K562 (cell line): ENCODE measurements around the gene IL1RN. TPM values are rescaled to one million over a fixed set of nuclear protein-coding genes. Genes with fewer than 3 reads are reported as not detected.
A peak's percentile ranks its signal among the peaks of the same experiment; 100 is the strongest.

ENCODE experiments used
- ATAC-seq: fragments of 200-7000 bp; cut with Tn5 transposase; 3 replicates; pipeline ENCODE4 v1.9.1; 2020; ENCODE audit warnings: moderate library complexity
- BruUV-seq: library from RNA; stranded (reverse); fragments of 400-500 nt; replicated peaks from 2 replicates; lab custom pipeline; 2021; lab: Mats Ljungman, UMichigan
- CTCF ChIA-PET: fragments of 300-600 bp; formaldehyde crosslinking; extraction: SDS; loops from one replicate; lab custom pipeline; 2021; ENCODE audit warnings: low intra/inter-chr PET ratio; lab: Yijun Ruan, JAX
- POLR2A ChIA-PET: fragments of 300-600, 350-650 bp; sonication (Branson Sonifier 250); formaldehyde crosslinking; extraction: SDS; loops from one replicate; lab custom pipeline; 2021; ENCODE audit warnings: antibody characterized with exemption, inconsistent platforms; lab: Yijun Ruan, JAX
- DNase-seq, 4 experiments: peaks; one replicate each; pipeline versions ENCODE4 v3.0.0 to v3.0.0-alpha.2; 2011 to 2018; ENCODE audit warnings: low spot score in 3 of 4, mixed read lengths in 3 of 4; ENCODE audit errors: extremely low read depth in 1 of 4
- FAIRE-seq: peaks from 2 replicates; lab custom pipeline; 2011; peaks lifted over from hg19 to GRCh38; lab: Jason Lieb, UNC
- H2AFZ ChIP-seq: 2 replicates; pipeline ENCODE4 v1.6.0; 2011; ENCODE audit warnings: low read depth, low read length, control low read depth, inconsistent platforms
- H3K27ac ChIP-seq: fragments of 200-600 bp; 3 replicates; pipeline ENCODE4 v1.8.0; 2011; ENCODE audit warnings: low read depth, mild to moderate bottlenecking, control low read depth, inconsistent platforms, low read length, moderate library complexity, mixed read lengths; ENCODE audit errors: extremely low read depth
- H3K27me3 ChIP-seq, 2 experiments: fragments of 300-600 bp in 1 of 2; 2 replicates in 1 of 2; 3 replicates in 1 of 2; pipeline versions ENCODE4 v1.6.0 to v1.8.0; 2011; ENCODE audit warnings: inconsistent platforms in 2 of 2, low read length in 2 of 2, mild to moderate bottlenecking in 1 of 2, mixed read lengths in 1 of 2, moderate library complexity in 1 of 2; ENCODE audit not compliant: control insufficient read depth in 2 of 2, insufficient read depth in 2 of 2
- H3K36me3 ChIP-seq: fragments of 300-600 bp; 3 replicates; pipeline ENCODE4 v1.8.0; 2011; ENCODE audit warnings: mild to moderate bottlenecking, low read length, inconsistent platforms; ENCODE audit not compliant: control insufficient read depth, insufficient read depth
- H3K4me1 ChIP-seq, 2 experiments: fragments of 200-600 bp in 1 of 2; replicated peaks in 1 of 2; 2 replicates in 1 of 2; 3 replicates in 1 of 2; pipeline versions ENCODE4 v1.5.1 to v1.8.0; 2011; ENCODE audit warnings: inconsistent platforms in 2 of 2, low read length in 2 of 2, mild to moderate bottlenecking in 1 of 2, mixed read lengths in 1 of 2, moderate library complexity in 1 of 2; ENCODE audit not compliant: control insufficient read depth in 2 of 2, insufficient read depth in 2 of 2
- H3K4me2 ChIP-seq: 2 replicates; pipeline ENCODE4 v1.6.1; 2011; ENCODE audit warnings: low read length, control low read depth, inconsistent platforms, mixed read lengths; ENCODE audit not compliant: insufficient read depth
- H3K4me3 ChIP-seq: fragments of 200-600 bp; sonication (generic), shearing (Covaris generic); 2 replicates; pipeline ENCODE4 v1.5.1; 2016; ENCODE audit warnings: control low read depth, inconsistent platforms
- H3K79me2 ChIP-seq: fragments of 200-600 bp; 3 replicates; pipeline ENCODE4 v1.8.0; 2011; ENCODE audit warnings: low read length, inconsistent platforms; ENCODE audit not compliant: control insufficient read depth, insufficient read depth
- H3K9ac ChIP-seq, 2 experiments: 2 replicates each; pipeline versions ENCODE4 v1.6.0 to v1.6.1; 2011; ENCODE audit warnings: low read depth in 2 of 2, low read length in 2 of 2, control low read depth in 1 of 2, inconsistent platforms in 1 of 2, mild to moderate bottlenecking in 1 of 2, mixed read lengths in 1 of 2; ENCODE audit not compliant: insufficient read depth in 1 of 2
- H3K9me1 ChIP-seq: one replicate; pipeline ENCODE4 v1.6.0; 2011; ENCODE audit warnings: inconsistent platforms, mild to moderate bottlenecking, low read length, moderate library complexity; ENCODE audit not compliant: control insufficient read depth, insufficient read depth
- H3K9me3 ChIP-seq: replicated peaks from 2 replicates; pipeline ENCODE4 v1.5.1; 2011; ENCODE audit warnings: low read depth, low read length, inconsistent platforms; ENCODE audit not compliant: control insufficient read depth, insufficient read depth
- H4K20me1 ChIP-seq: replicated peaks from 2 replicates; pipeline ENCODE4 v1.6.1; 2011; ENCODE audit warnings: low read length, inconsistent platforms, mixed read lengths; ENCODE audit not compliant: control insufficient read depth, insufficient read depth
- ATF1 ChIP-seq, 2 experiments: fragments of 450-650 bp in 1 of 2; IDR thresholded peaks; 2 replicates each; pipeline ENCODE4 v1.6.1; 2016; ENCODE audit warnings: missing compliant biosample characterization in 1 of 2, missing genetic modification characterization in 1 of 2
- HDGF ChIP-seq: fragments of 450-650 bp; IDR thresholded peaks from 2 replicates; pipeline ENCODE4 v1.6.1; 2016
- JUND ChIP-seq, 2 experiments: IDR thresholded peaks; 2 replicates in 1 of 2; 3 replicates in 1 of 2; pipeline ENCODE4 v1.6.1; 2011; ENCODE audit warnings: borderline replicate concordance in 2 of 2, low read depth in 2 of 2, low read length in 2 of 2, improper control_type of control experiment in 1 of 2, missing biosample characterization in 1 of 2, missing genetic modification characterization in 1 of 2, missing genetic modification reagents in 1 of 2
- MAZ ChIP-seq, 2 experiments: fragments of 450-650 bp in 1 of 2; sonication (generic) in 1 of 2; formaldehyde crosslinking; IDR thresholded peaks in 1 of 2; conservative IDR thresholded peaks in 1 of 2; 2 replicates each; pipeline versions ENCODE4 v1.4.0 to v1.5.0; 2020; ENCODE audit warnings: mild to moderate bottlenecking in 1 of 2, missing genetic modification reagents in 1 of 2
- SMARCE1 ChIP-seq: fragments of 450-650 bp; IDR thresholded peaks from 2 replicates; pipeline ENCODE4 v1.7.1; 2016; ENCODE audit warnings: mild to moderate bottlenecking
- SMC3 ChIP-seq: conservative IDR thresholded peaks from 2 replicates; pipeline ENCODE4 v1.6.1; 2011; ENCODE audit warnings: low read depth, low read length, improper control_type of control experiment; ENCODE audit not compliant: insufficient read depth
- SRSF1 ChIP-seq: fragments of 200-400 bp; formaldehyde crosslinking; IDR thresholded peaks from 2 replicates; pipeline ENCODE4 v1.6.1; 2017; ENCODE audit warnings: mild to moderate bottlenecking, low read depth, low read length, moderate library complexity
- WGBS: fragments of 100-300 bp; shearing (Covaris generic); methylation state at CpG from one replicate; pipeline ENCODE4 v1.1.6; 2016; ENCODE audit warnings: low coverage, mixed read lengths; ENCODE audit not compliant: insufficient coverage; ENCODE audit errors: missing lambda C conversion rate; 5-methylcytosine and 5-hydroxymethylcytosine counted together
- in situ Hi-C: fragments of 300-500 bp; cut with MboI; formaldehyde crosslinking; loops from 4 replicates; pipeline ENCODE4 v1.15.0; 2018; ENCODE audit warnings: inconsistent platforms, mixed read lengths
- intact Hi-C: fragments of 100-400 bp; cut with micrococcal nuclease; formaldehyde crosslinking; loops from 2 replicates; pipeline ENCODE4 v1.14.2; 2022
- polyA plus RNA-seq, 8 experiments: library from polyadenylated mRNA; depleted of rRNA in 4 of 8; stranded (reverse) in 5 of 8; unstranded in 3 of 8; fragments of >200 nt; fragmentation: Nextera tagmentation in 2 of 8; fragmentation: Illumina TruSeq in 1 of 8; extraction: Ambion mirVana in 2 of 8; extraction: Trizol in 1 of 8; gene quantifications; 2 replicates each; pipeline versions ENCODE4 v1.2.1 to v1.2.3, GENCODE V29; 2011 to 2014; ENCODE audit warnings: inconsistent platforms in 1 of 8, missing spikeins in 1 of 8
- total RNA-seq, 7 experiments: library from RNA; depleted of rRNA in 6 of 7; stranded (reverse); fragments of >200 nt in 6 of 7; fragmentation: Illumina TruSeq in 2 of 7; extraction: Trizol in 2 of 7; gene quantifications; 2 replicates each; pipeline versions ENCODE4 v1.2.1 to v1.2.3, GENCODE V29; 2011 to 2021; ENCODE audit warnings: low replicate concordance in 1 of 7
- TF ChIP-seq, protein P1 (sequence below), 3 experiments: IDR thresholded peaks in 2 of 3; conservative IDR thresholded peaks in 1 of 3; 2 replicates each; pipeline ENCODE4 v1.5.1; 2011 to 2012; ENCODE audit warnings: low read length in 3 of 3, mild to moderate bottlenecking in 3 of 3, control low read depth in 2 of 3, improper control_type of control experiment in 1 of 3, inconsistent platforms in 1 of 3, low read depth in 1 of 3, mixed read lengths in 1 of 3, moderate library complexity in 1 of 3; ENCODE audit not compliant: insufficient read depth in 2 of 3
- TF ChIP-seq, protein P2 (sequence below): fragments of 450-650 bp; formaldehyde crosslinking; IDR thresholded peaks from 2 replicates; pipeline ENCODE4 v1.4.0; 2020; ENCODE audit warnings: mild to moderate bottlenecking, moderate library complexity

The IL1RN gene
- total and polyA plus RNA-seq, 9 of the 15 experiments (the other 6 are each of a cell fraction or from before 2014, with no cell fraction given), result 0.13 TPM; not detected in 8

DNA sequence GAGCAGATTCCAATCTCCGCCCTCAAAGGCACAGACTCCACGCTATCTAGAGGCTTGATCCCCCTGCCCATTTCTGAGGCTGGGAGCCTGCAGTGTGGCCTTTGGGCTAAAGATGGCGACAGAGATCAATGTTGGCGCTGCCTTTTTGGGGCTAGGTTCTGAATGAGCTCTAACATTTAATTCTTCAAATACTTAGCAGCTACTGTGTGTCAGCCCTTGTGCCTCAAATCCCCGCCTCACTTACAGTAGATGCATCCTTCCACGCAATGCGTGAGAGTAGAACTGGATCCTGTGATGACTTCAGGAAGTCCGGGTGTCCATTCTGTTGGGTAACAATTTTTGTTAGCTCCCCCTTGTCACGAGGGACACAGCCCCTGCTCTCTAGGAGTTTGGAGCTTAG is 47.3 kb upstream of the IL1RN start:
- Histone ChIP-seq H3K4me3 (no peak overlapping the region), H3K4me2 (no peak overlapping the region), H4K20me1 (no peaks in the 10 kb centered on the region; the same call in 1 of the 2 replicates), H3K27me3 (peaks cover 2 to 14% of the 10 kb centered on the region in 2 experiments; a peak in 4 of 5 replicates), H2AFZ (no peak overlapping the region), H3K9me1 (no peaks in the 10 kb centered on the region), H3K36me3 (no peaks in the 10 kb centered on the region), H3K9me3 (no peaks in the 10 kb centered on the region), H3K27ac (no peak overlapping the region), H3K79me2 (no peaks in the 10 kb centered on the region), H3K4me1 (no peaks in the 10 kb centered on the region), H3K9ac (no peak overlapping the region)
- DNase-seq, result peak; percentile 60 to 64 (median 62)
- FAIRE-seq, result peak; percentile 97
- in situ Hi-C loops, result no loop called here
- WGBS, result 3% methylated on average over 9 of the region's 9 CpGs
- CTCF ChIA-PET, result interaction anchor here (0.7 to 2.4 kb wide), 6 partner anchors 12 to 310 kb away, joined by 3 to 6 read pairs (median 4); no protein-coding TSS in a partner anchor
- ATAC-seq, result peak; percentile 97
- intact Hi-C loops, result loop anchor here (1.0 to 10.0 kb wide), 5 partner anchors 57 to 312 kb away; no protein-coding TSS in a partner anchor
- POLR2A ChIA-PET, result interaction anchor here (0.7 to 1.8 kb wide), 6 partner anchors 9 to 302 kb away, joined by 3 to 11 read pairs (median 3); partner anchors contain the start of genes IL1F10 and IL36RN
- no TSS peak for BruUV-seq
- TF ChIP-seq, protein P1, sequence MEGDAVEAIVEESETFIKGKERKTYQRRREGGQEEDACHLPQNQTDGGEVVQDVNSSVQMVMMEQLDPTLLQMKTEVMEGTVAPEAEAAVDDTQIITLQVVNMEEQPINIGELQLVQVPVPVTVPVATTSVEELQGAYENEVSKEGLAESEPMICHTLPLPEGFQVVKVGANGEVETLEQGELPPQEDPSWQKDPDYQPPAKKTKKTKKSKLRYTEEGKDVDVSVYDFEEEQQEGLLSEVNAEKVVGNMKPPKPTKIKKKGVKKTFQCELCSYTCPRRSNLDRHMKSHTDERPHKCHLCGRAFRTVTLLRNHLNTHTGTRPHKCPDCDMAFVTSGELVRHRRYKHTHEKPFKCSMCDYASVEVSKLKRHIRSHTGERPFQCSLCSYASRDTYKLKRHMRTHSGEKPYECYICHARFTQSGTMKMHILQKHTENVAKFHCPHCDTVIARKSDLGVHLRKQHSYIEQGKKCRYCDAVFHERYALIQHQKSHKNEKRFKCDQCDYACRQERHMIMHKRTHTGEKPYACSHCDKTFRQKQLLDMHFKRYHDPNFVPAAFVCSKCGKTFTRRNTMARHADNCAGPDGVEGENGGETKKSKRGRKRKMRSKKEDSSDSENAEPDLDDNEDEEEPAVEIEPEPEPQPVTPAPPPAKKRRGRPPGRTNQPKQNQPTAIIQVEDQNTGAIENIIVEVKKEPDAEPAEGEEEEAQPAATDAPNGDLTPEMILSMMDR (IDR thresholded peaks at IDR 0.05 in 2 of 3, conservative IDR thresholded peaks at IDR 0.05 in 1 of 3; ENCODE audit: insufficient read depth in 2 of 3, low read depth in 1 of 3, low read length in 3 of 3), result peak; percentile 93 to 96 (median 96)
- TF ChIP-seq MAZ (CRISPR knock-in tag; conservative IDR thresholded peaks at IDR 0.05 in 1 of 2, IDR thresholded peaks at IDR 0.05 in 1 of 2) (peak in 1 of 2 experiments; percentile 61; a peak in 2 of 4 replicates), HDGF (no peak), ATF1 (CRISPR knock-in tag; IDR thresholded peaks at IDR 0.05) (no peak), ATF1 (tag; IDR thresholded peaks at IDR 0.05) (no peak), SRSF1 (no peak), SMARCE1 (no peak), SMC3 (peak; percentile 50; the same call in 1 of the 2 replicates), JUND (IDR thresholded peaks at IDR 0.05; ENCODE audit: borderline replicate concordance, low read depth, low read length) (peak; percentile 30; the same call in 1 of the 2 replicates), JUND (tag; IDR thresholded peaks at IDR 0.05; ENCODE audit: borderline replicate concordance, low read depth, low read length) (no peak; the same call in 2 of the 3 replicates)
- TF ChIP-seq, protein P2, sequence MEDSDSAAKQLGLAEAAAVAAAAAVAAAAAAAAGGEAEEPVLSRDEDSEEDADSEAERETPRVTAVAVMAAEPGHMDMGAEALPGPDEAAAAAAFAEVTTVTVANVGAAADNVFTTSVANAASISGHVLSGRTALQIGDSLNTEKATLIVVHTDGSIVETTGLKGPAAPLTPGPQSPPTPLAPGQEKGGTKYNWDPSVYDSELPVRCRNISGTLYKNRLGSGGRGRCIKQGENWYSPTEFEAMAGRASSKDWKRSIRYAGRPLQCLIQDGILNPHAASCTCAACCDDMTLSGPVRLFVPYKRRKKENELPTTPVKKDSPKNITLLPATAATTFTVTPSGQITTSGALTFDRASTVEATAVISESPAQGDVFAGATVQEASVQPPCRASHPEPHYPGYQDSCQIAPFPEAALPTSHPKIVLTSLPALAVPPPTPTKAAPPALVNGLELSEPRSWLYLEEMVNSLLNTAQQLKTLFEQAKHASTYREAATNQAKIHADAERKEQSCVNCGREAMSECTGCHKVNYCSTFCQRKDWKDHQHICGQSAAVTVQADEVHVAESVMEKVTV (CRISPR knock-in tag), result peak; percentile 84
